Lower leg skin (tissue), 4 donors: ENCODE results near the gene UBASH3B. TPM values are rescaled to one million over a fixed set of nuclear protein-coding genes. Genes with fewer than 3 reads are reported as not detected.

Source experiments
- DNase-seq, 2 donors: peaks; one replicate each; pipeline ENCODE4 v3.0.0-alpha.2; 2019; ENCODE audit warnings: low spot score in 2 of 2
- H3K4me3 ChIP-seq: fragments of 200-600 bp; sonication (generic); 2 replicates; pipeline ENCODE4 v1.5.1; 2017; ENCODE audit warnings: mild to moderate bottlenecking, low read depth; ENCODE audit not compliant: poor library complexity, severe bottlenecking
- POLR2A ChIP-seq, 2 donors: fragments of 450-650 bp; IDR thresholded peaks; one replicate each; pipeline ENCODE4 v1.6.1; 2016 to 2017; ENCODE audit warnings: antibody characterized with exemption in 2 of 2, mild to moderate bottlenecking in 1 of 2, moderate library complexity in 1 of 2
- WGBS, 2 donors: methylation state at CpG; one replicate each; pipeline ENCODE4 v1.1.5; 2018; 5-methylcytosine and 5-hydroxymethylcytosine counted together
- intact Hi-C: fragments of 100-400 bp; cut with DNase I; formaldehyde crosslinking; loops from one replicate; pipeline ENCODE4 v1.15.0; 2023; ENCODE audit warnings: low total_unique reads
- total RNA-seq, 4 donors: library from RNA; depleted of rRNA; stranded (reverse); fragments of >200 nt; gene quantifications; one replicate each; pipeline ENCODE4 v1.1.0, GENCODE V29; 2016
- TF ChIP-seq, protein P1 (sequence below), 3 donors: fragments of 450-650 bp; IDR thresholded peaks; one replicate each; pipeline ENCODE4 v1.5.1; 2016; ENCODE audit warnings: antibody characterized with exemption in 3 of 3, mild to moderate bottlenecking in 3 of 3, moderate library complexity in 2 of 3

The UBASH3B gene
- total RNA-seq, 4 donors from 2014 or later, result 14.2 to 58.4 (median 35.6) TPM

DNA sequence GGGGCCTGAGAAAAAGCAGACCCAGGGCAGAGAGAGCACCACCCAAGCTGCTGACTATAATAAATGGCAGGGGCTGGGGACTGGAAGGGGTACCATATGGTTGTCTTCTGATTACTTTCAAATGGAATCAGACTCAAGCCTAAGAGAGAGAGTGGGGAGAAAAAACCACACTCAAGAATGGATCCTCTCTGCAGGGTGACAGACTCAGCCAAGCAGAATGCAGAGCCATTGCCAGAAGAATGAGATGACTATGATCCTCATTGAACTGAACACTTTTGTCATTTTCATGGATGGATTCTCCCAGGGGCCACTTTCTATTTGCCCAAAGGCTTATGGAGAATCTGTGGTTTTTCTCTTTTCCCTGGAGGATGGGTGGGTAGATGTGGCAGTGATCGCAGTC, 8.7 kb downstream of the UBASH3B start:
- H3K4me3 ChIP-seq, result no peak overlapping the region
- intact Hi-C loops, result no loop called here
- no peak for DNase-seq
- TF ChIP-seq, protein P1, sequence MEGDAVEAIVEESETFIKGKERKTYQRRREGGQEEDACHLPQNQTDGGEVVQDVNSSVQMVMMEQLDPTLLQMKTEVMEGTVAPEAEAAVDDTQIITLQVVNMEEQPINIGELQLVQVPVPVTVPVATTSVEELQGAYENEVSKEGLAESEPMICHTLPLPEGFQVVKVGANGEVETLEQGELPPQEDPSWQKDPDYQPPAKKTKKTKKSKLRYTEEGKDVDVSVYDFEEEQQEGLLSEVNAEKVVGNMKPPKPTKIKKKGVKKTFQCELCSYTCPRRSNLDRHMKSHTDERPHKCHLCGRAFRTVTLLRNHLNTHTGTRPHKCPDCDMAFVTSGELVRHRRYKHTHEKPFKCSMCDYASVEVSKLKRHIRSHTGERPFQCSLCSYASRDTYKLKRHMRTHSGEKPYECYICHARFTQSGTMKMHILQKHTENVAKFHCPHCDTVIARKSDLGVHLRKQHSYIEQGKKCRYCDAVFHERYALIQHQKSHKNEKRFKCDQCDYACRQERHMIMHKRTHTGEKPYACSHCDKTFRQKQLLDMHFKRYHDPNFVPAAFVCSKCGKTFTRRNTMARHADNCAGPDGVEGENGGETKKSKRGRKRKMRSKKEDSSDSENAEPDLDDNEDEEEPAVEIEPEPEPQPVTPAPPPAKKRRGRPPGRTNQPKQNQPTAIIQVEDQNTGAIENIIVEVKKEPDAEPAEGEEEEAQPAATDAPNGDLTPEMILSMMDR (IDR thresholded peaks at IDR 0.05), result no peak
- no peak for TF ChIP-seq POLR2A (IDR thresholded peaks at IDR 0.05)
- WGBS, 2 donors, result 88 to 100% methylated on average over 1 of the region's 1 CpG

DNA sequence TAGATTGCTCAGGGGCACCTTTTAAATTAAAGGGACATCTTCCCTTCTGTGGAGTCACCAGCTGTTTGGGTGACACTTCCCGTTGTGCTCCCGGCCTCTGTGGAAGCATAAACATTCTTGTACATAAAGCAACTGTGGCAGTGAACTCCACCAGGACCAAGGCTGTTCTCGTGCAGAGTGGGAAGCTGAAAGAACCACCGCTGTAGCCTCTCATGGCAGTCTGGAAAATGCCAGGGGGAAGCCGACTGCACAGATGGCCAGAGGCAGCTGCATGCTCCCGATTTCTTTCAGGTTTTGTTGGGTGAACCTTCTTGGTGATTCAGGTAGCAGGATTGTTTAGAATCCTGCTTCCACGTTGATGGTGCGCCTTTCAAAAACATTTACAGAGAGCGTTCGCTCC, 10.3 kb downstream of the UBASH3B start:
- H3K4me3 ChIP-seq, result no peak overlapping the region
- no peak for DNase-seq
- intact Hi-C loops, result no loop called here
- WGBS, 2 donors, result 72 to 74% methylated on average over 10 of the region's 10 CpGs
- TF ChIP-seq, protein P1 (IDR thresholded peaks at IDR 0.05), result no peak
- no peak for TF ChIP-seq POLR2A (IDR thresholded peaks at IDR 0.05)

DNA sequence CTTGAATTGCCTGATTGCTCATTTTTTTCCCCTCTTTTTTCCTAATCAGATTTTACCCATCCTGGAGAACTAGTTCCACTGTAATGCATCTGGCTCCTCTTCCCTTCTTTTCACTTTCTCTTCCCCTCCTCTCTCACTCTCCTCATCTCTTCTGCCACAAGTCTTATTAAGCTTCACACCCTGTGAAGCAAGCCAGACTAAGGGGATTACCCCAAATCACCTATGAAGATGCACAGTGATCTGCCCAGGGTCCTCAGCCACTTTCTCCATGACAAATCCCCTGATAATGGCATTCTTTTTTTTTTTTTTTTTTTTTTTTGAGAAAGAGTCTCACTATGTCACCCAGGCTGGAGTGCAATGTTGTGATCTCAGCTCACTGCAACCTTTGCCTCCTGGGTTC, 11.2 kb downstream of the UBASH3B start:
- no peak overlapping the region for H3K4me3 ChIP-seq
- intact Hi-C loops, result no loop called here
- TF ChIP-seq, protein P1 (IDR thresholded peaks at IDR 0.05), result no peak
- no peak for TF ChIP-seq POLR2A (IDR thresholded peaks at IDR 0.05)
- no peak for DNase-seq

DNA sequence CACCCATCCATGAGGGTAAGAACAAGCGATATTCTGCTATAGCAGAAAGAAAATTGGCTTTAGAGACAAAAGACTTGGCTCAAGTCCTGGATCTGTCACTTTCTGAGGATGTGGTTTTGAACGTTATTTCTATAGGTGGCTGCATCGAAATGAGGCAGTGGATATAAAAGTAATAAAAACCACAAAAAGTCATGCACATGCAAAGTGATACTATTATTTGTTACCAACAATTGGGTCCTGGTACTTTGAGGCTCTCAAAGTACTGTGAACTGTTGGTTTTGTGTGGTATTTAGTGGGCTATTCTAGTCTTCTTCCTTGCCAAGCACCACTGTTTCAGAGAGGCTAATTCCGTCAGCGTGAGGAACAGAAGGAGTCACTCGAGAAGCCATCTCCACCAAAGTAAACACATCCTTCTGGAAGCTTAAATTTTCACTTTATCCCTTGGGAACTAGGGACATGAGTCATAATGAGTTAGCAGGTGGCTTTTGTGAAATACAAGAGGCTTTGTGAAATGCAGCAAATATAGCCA, 13.1 kb downstream of the UBASH3B start:
- DNase-seq, result no peak
- 64 to 69% methylated on average over 6 of the region's 6 CpGs for WGBS, 2 donors
- intact Hi-C loops, result no loop called here
- no peak overlapping the region for H3K4me3 ChIP-seq
- TF ChIP-seq POLR2A (IDR thresholded peaks at IDR 0.05), result no peak
- TF ChIP-seq, protein P1 (IDR thresholded peaks at IDR 0.05), result no peak

DNA sequence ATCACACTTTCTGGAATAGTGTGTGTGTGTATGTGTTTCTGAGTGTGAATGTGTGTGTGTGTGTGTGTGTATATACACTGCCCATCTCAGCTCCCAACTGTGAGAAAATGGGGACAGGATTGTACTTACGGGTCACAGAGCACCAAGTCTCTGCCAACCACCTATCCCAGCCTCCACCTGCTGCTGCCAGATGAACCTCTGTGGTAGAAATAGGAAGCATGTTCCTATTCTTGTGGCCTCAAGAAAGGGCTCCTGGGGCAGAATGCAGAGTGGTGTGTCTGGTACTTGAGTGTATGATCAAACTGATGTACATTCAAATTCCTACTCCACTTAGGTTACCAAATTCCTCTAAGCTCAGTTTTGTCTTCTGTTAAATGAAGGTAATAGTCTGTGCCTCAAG, 14.6 kb downstream of the UBASH3B start:
- no peak for DNase-seq
- intact Hi-C loops, result no loop called here
- no peak overlapping the region for H3K4me3 ChIP-seq
- TF ChIP-seq, protein P1 (IDR thresholded peaks at IDR 0.05), result no peak
- TF ChIP-seq POLR2A (IDR thresholded peaks at IDR 0.05), result no peak
- WGBS, 2 donors, result 89 to 95% methylated on average over 1 of the region's 1 CpG

DNA sequence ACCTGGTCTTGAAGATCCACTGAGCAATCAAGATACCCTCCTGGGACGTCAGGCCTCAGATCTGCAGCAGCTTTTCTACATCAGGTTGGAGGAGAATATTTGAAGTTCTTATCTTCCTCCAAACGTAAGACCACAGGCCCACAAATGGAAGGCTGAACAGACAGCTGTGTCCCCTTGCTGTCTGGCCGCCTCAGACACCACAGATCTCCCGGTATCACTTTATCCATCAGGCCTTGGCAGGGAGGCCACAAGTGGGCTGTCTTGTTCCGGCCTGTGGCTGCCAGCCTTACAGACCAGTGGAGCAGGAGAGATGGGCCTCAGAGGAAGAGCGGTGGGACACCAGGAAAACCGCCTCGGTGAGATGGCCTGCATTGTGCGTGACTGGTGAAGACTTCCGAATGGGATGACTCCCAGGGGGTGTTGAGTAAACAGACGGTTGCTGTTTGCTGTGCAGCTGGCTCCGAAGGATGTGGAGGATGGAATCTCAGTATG, 15.9 kb downstream of the UBASH3B start:
- H3K4me3 ChIP-seq, result no peak overlapping the region
- intact Hi-C loops, result no loop called here
- TF ChIP-seq POLR2A (IDR thresholded peaks at IDR 0.05), result no peak
- TF ChIP-seq, protein P1 (IDR thresholded peaks at IDR 0.05), result no peak
- DNase-seq, result no peak
- 75 to 85% methylated on average over 12 of the region's 12 CpGs for WGBS, 2 donors
